ENCODE data around the gene FSD1L. TPM values are rescaled to one million over a fixed set of nuclear protein-coding genes. Genes with fewer than 3 reads are reported as not detected.

Gene FSD1L
- polyA plus RNA-seq, 3 donors = 0.96 to 3.2 (median 1.5) TPM

- H3K79me2 ChIP-seq (ENCODE audit: insufficient read depth, low read length) = no peaks in the 10 kb centered on the region
- no peaks in the 10 kb centered on the region for H3K27me3 Mint-ChIP-seq (ENCODE audit: low read depth in 3 of 3)
Observed at GRCh38 chr9:105510024-105510423, 62.2 kb downstream of the FSD1L start.

GRCh38 chr9:105511446-105511845 is 63.6 kb downstream of the FSD1L start:
- H3K9me3 ChIP-seq (replicated peaks in 1 of 2; ENCODE audit: control insufficient read depth in 1 of 2, insufficient read depth in 1 of 2, low read length in 2 of 2) = peaks cover 0 to 5% of the 10 kb centered on the region in 2 donors
- intact Hi-C loops (cut with micrococcal nuclease) = no loop called here
- DNase-seq = no peak
- H3K27ac ChIP-seq (ENCODE audit: low read depth in 1 of 2, low read length in 2 of 2) = no peak overlapping the region
- no peaks in the 10 kb centered on the region for H4K20me1 ChIP-seq (ENCODE audit: insufficient read depth, low read length)
- TF ChIP-seq CTCF (IDR thresholded peaks at IDR 0.05) = no peak
- peaks cover 0 to 16% of the 10 kb centered on the region in 2 donors for H3K36me3 ChIP-seq (replicated peaks in 1 of 2; ENCODE audit: control insufficient read depth in 1 of 2, insufficient read depth in 2 of 2, low read length in 2 of 2)
- H3K9ac ChIP-seq (ENCODE audit: insufficient read depth, low read length, poor library complexity, severe bottlenecking) = no peak overlapping the region
- peaks cover 0 to 7% (median 0%) of the 10 kb centered on the region in 7 donors for H3K9me3 Mint-ChIP-seq
- no peak overlapping the region for H3K4me3 Mint-ChIP-seq
- no peaks in the 10 kb centered on the region for H3K79me2 ChIP-seq (ENCODE audit: insufficient read depth, low read length)
- H3K4me1 Mint-ChIP-seq = peaks cover 29% of the 10 kb centered on the region
- peaks cover 11 to 18% of the 10 kb centered on the region in 2 donors for H3K36me3 Mint-ChIP-seq
- no peak overlapping the region for H3K27ac Mint-ChIP-seq
- no peak overlapping the region for H3K4me3 ChIP-seq (replicated peaks in 1 of 3; ENCODE audit: low read depth in 2 of 3, low read length in 3 of 3)
- H3K27me3 Mint-ChIP-seq (ENCODE audit: low read depth in 3 of 3) = no peaks in the 10 kb centered on the region
- H3K27me3 ChIP-seq (ENCODE audit: control insufficient read depth in 2 of 2, insufficient read depth in 2 of 2, low read length in 2 of 2) = no peaks in the 10 kb centered on the region
- peaks cover 17 to 26% of the 10 kb centered on the region in 2 donors for H3K4me1 ChIP-seq (ENCODE audit: control insufficient read depth in 1 of 2, insufficient read depth in 2 of 2, low read length in 2 of 2)
- no peak overlapping the region for H2AFZ ChIP-seq (ENCODE audit: insufficient read depth, low read depth, low read length, poor library complexity, severe bottlenecking)
- H3K4me2 ChIP-seq (replicated peaks; ENCODE audit: extremely low read depth, low read length, poor library complexity, severe bottlenecking) = no peak overlapping the region

More at GRCh38 chr9:105510024-105510423, 62.2 kb downstream of the FSD1L start:
- Histone ChIP-seq H3K36me3 (replicated peaks in 1 of 2; ENCODE audit: control insufficient read depth in 1 of 2, insufficient read depth in 2 of 2, low read length in 2 of 2) (peaks cover 0 to 3% of the 10 kb centered on the region in 2 donors), H3K9me3 (replicated peaks in 1 of 2; ENCODE audit: control insufficient read depth in 1 of 2, insufficient read depth in 1 of 2, low read length in 2 of 2) (no peaks in the 10 kb centered on the region), H2AFZ (ENCODE audit: insufficient read depth, low read depth, low read length, poor library complexity, severe bottlenecking) (no peak overlapping the region), H4K20me1 (ENCODE audit: insufficient read depth, low read length) (no peaks in the 10 kb centered on the region), H3K4me3 (replicated peaks in 1 of 3; ENCODE audit: low read depth in 2 of 3, low read length in 3 of 3) (no peak overlapping the region), H3K27me3 (ENCODE audit: control insufficient read depth in 2 of 2, insufficient read depth in 2 of 2, low read length in 2 of 2) (no peaks in the 10 kb centered on the region), H3K4me1 (ENCODE audit: control insufficient read depth in 1 of 2, insufficient read depth in 2 of 2, low read length in 2 of 2) (peaks cover 17 to 26% of the 10 kb centered on the region in 2 donors), H3K27ac (ENCODE audit: low read depth in 1 of 2, low read length in 2 of 2) (peak overlapping the region in 1 of 2 donors; percentile 3), H3K4me2 (replicated peaks; ENCODE audit: extremely low read depth, low read length, poor library complexity, severe bottlenecking) (no peak overlapping the region), H3K9ac (ENCODE audit: insufficient read depth, low read length, poor library complexity, severe bottlenecking) (no peak overlapping the region)
- TF ChIP-seq CTCF (IDR thresholded peaks at IDR 0.05) = no peak
- no peaks in the 10 kb centered on the region for H3K9me3 Mint-ChIP-seq
- peaks cover 4 to 10% of the 10 kb centered on the region in 2 donors for H3K36me3 Mint-ChIP-seq
- DNase-seq = peak in 2 of 3 donors; percentile 35 to 68
- H3K4me3 Mint-ChIP-seq = no peak overlapping the region
- intact Hi-C loops (cut with micrococcal nuclease) = no loop called here
- peaks cover 29% of the 10 kb centered on the region for H3K4me1 Mint-ChIP-seq
- WGBS (ENCODE audit: insufficient coverage) = no CpG with 5 or more reads among the region's 1 CpG
- H3K27ac Mint-ChIP-seq = no peak overlapping the region
